GM19372 (cell line): ENCODE data around the gene SMARCD3.

Experiments
- ATAC-seq: cut with Tn5 transposase; IDR thresholded peaks from one replicate; pipeline ENCODE4 v1.9.1; 2021; ENCODE audit warnings: mild to moderate bottlenecking, low read depth, moderate library complexity; ENCODE audit not compliant: unreplicated experiment

The SMARCD3 gene

DNA sequence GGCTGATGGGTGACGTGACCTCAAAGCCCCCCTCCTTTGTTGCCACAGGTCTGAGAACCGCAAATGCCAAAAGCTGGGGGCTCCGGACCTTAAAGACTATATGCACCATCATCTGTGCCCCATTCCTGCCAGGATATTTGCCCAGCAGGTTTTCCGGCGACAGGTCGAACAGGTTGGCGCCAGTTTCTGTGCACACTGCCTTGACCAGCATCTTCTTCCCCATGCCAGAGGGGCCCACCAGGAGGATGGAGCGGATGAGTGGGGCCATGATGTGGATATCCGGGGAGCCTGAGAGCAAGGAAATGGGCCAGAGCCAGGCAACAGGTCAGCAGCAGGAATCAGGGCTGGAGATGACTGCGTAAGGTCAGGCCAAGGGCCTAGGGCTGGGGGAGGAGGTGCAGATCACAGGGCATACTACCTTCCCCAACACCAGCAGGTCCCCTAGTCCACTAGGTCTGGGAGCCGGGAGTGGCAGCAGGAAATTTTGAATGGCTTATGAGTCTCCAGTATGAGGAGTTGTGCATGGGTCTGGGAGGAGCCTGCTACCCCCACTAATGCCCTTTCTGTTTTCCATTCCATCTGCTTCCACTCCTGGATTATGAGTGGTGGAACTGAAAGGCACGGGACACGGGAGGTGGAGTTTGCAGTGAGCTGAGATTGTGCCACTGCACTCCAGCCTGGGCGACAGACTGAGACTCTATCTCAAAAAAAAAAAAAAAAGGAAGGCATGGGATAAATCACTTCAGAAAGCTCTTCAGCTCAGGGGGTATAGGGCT is 55.1 kb downstream of the SMARCD3 start:
- ATAC-seq: no peak

DNA sequence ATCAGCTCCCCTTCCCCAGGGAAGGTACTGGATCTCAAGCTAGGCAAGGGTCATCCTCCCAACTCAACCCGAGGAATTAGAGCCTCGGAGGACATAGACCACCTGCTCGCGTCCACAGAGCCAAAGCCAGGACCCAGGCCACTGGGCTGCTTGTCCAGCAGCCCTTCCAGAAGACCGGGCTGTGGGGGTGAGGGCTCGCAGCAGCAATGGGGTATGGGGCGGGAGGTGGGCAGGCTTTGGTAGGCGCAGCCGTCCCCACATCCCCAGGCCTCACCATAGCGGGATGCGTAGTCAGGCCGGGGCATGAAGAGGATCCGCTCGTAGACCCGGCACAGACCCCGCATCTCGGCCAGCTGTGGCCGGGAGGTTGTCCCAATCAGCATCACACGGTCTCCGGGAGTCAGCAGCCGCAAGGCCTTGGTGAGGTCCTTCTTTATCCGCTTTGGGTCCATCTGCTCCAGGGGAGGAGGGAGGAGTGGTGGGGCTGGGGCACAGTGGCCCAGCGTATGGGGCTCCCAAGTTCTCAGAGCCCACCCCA is 56.4 kb downstream of the SMARCD3 start:
- ATAC-seq: no peak

DNA sequence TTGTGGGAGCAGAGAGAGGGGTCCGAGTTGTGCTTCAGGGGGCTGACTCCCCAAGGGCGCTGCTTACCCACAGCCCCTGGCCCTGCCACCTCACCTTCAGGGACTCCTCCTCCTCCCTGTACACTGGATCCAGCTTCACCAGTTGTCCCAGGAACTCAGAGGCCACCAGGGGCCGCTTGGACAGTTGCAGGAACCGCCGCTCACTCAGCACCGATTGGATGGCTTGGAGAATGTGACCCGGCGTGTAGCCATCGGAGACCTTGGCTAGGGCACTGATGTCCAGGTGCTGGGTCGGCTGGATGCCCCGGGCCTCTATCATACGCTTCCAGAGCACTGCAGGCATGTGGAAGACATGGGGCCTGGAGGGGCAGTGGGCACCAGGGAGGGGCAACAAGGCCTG is 57.0 kb downstream of the SMARCD3 start:
- no peak for ATAC-seq

DNA sequence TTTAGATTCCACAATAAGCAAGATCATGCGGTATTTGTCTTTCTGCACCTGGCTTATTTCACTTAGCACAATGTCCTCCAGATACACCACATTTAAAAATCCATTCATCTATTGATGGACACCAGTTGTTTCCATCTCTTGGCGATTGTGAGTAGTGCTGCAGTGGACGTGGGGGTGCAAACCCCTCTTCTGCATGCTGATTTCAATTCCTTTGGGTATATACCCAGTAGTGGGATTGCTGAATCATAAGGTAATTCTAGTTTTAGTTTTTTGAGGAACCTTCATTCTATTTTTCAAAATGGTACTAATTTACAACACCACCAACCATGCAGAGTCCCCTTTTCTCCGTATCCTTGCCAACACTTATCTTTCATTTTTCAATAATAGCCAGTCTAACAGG is 59.5 kb downstream of the SMARCD3 start:
- ATAC-seq: no peak
